GM12865 (cell line): ENCODE results near the gene ADRA2C.

Source experiments
- DNase-seq: peaks from one replicate; pipeline ENCODE4 v3.0.0; 2010; ENCODE audit warnings: low read depth
- H3K4me3 ChIP-seq: 2 replicates; pipeline ENCODE4 v1.5.1; 2011; ENCODE audit warnings: mild to moderate bottlenecking, low read depth, low read length, control low read depth
- TF ChIP-seq, protein P1 (sequence below): IDR thresholded peaks from 2 replicates; pipeline ENCODE4 v1.5.1; 2011; ENCODE audit warnings: low read length, control low read depth, low read depth, inconsistent platforms; ENCODE audit not compliant: insufficient read depth; ENCODE audit errors: missing control alignments

ADRA2C gene

DNA sequence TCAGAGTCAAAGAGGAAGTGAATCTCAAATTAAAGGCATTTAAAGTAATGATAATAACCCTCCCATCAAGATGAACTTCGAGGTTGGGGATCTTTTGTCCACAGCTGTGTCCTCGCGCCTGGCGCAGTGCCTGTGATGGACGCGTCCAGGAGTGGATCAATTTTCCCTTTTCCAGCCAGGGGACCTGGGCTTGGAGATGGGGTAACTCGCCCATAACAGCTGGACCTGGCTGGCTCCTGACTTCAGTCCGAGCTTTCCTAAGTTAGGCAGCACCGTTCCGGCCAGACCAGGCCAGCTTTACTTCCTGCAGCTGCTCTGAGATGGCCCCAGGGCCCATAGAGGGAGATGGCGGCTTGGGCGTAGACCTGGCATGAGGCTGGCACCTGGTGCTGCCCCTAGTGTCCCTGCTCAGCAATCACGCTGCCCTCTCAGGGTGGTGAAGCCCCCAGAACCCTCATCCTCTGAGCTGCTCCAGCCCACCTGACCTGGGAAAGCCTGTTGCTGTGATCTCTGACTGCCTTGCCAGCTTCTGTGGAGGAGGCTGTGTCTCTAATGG, 23.9 kb downstream of the ADRA2C start:
- no peak overlapping the region for H3K4me3 ChIP-seq
- TF ChIP-seq, protein P1, sequence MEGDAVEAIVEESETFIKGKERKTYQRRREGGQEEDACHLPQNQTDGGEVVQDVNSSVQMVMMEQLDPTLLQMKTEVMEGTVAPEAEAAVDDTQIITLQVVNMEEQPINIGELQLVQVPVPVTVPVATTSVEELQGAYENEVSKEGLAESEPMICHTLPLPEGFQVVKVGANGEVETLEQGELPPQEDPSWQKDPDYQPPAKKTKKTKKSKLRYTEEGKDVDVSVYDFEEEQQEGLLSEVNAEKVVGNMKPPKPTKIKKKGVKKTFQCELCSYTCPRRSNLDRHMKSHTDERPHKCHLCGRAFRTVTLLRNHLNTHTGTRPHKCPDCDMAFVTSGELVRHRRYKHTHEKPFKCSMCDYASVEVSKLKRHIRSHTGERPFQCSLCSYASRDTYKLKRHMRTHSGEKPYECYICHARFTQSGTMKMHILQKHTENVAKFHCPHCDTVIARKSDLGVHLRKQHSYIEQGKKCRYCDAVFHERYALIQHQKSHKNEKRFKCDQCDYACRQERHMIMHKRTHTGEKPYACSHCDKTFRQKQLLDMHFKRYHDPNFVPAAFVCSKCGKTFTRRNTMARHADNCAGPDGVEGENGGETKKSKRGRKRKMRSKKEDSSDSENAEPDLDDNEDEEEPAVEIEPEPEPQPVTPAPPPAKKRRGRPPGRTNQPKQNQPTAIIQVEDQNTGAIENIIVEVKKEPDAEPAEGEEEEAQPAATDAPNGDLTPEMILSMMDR: no peak
- no peak for DNase-seq

DNA sequence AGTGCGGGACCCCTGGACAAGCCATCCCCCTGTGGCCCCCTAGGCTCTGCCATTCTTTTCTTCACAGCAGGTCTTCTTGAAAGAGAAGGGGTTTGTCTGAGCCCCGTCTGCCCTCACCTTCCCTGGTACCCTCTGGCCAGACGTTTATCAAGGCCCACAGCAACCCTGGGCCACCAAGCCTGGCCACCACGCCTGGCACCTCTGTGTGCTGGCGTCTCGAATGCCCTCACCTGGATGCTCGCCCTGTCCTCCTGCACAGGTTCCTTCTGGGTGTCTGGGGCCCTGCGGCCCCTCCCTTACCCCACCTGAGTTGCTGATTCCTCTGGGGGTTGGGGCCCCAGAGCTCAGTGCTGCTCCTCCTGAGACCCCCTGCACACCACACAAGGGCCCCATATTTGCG, 25.1 kb downstream of the ADRA2C start:
- no peak overlapping the region for H3K4me3 ChIP-seq
- TF ChIP-seq, protein P1: no peak
- no peak for DNase-seq

DNA sequence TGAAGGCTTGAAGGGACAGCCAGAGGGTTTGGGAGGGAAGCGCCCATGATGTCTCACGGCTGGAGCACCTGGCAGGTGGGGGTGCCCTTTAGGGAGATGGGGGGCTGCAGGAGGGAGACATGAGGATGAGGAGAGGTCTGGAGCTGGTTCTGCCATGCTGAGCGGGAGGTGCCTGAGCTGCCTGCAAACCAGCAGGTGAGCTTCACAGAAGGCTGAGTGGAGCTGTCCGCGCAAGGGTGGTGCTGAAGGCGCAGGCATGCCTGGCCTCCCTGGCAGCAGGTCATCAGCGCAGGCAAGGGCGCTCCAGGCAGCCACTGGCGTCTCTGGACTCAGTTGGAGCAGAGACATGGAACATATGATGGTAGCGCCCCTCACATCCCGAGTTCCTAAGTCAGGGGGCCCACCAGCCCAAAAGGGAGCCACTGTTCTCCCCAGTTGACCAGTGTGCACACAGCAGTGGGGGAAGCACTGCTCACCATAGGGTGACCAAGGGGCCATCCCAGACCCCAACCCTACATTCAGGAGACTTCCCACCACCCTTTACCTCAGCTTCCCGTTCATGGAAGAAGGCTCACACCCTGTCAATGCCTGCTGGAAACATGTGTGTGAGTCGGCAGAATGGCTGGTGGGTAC, 25.8 kb downstream of the ADRA2C start:
- no peak overlapping the region for H3K4me3 ChIP-seq
- TF ChIP-seq, protein P1: no peak
- DNase-seq: peak; percentile 28

DNA sequence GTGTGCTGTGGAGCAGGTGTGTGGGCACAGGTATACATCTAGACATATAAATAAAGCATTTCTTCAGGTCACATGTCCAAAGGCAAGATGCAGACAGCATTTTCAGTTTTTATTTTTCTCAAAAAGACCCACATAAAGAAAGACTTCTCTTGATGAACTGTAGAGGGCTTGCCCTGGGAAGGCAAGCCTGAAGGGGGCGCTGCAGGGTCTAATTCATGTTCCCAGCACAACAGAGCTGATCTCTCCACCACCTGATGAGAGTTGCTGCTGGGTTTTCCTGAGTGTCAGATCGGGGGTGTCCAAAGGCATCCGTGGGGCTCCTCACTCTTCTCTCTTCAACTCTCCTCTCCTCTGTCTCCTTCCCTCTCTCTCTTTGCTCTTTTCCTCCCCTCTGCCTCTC, 26.6 kb downstream of the ADRA2C start:
- TF ChIP-seq, protein P1: peak; percentile 17
- H3K4me3 ChIP-seq: no peak overlapping the region
- no peak for DNase-seq

DNA sequence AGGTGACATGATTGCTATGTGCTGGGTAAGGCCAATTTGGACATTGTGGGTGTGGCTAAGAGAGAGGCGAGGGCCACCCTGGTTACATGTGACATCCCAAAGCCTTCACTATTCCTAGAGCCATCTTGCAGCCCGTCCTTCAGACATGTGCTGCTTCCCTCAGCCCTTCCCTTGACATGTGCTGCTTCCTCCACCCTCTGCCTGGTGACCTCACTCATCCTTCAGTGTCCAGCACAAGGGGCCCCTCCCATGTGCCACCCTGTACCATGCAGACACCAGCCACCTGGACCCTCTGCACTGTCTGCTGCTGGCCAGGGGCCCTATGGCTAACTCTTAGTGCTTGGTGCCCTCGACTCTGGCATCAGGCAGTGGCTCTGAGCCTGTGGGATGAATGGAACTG, 27.4 kb downstream of the ADRA2C start:
- H3K4me3 ChIP-seq: no peak overlapping the region
- no peak for DNase-seq
- TF ChIP-seq, protein P1: no peak

DNA sequence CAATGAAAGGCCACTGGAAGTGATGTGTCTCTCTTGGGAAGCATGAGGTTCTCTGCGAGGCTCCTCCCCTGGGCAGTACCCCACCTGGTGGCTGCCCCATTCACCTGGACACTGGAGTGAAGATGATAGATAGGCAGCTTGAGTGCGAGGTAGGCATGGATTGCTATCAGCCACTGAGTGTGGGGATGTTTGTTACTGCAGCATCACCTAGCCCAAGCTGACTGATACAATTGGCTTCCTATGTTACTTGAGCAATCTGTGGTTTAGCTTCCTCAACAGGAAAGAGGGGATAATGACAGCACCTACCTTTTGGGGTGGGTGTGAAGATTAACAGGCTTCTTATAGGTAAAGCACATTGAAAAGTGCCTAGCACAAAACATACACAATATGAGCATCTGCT, 30.8 kb downstream of the ADRA2C start:
- no peak overlapping the region for H3K4me3 ChIP-seq
- no peak for DNase-seq
- TF ChIP-seq, protein P1: no peak
